Islet precursor cell (in vitro differentiated cells): Measurements from ENCODE around the gene ROR1.

ENCODE experiments used
- DNase-seq: peaks from one replicate; pipeline ENCODE4 v3.0.0-alpha.2; 2018

The ROR1 gene

GRCh38 chr1:64117492-64117891 is 343.7 kb downstream of the ROR1 start:
- no peak for DNase-seq

- no peak for DNase-seq
These were observed 348.1 kb downstream of the ROR1 start for GRCh38 chr1:64121766-64122385.

- DNase-seq, result no peak
These were observed 348.8 kb downstream of the ROR1 start for GRCh38 chr1:64122588-64122987.

GRCh38 chr1:64124704-64125440 is 351.1 kb downstream of the ROR1 start:
- no peak for DNase-seq

GRCh38 chr1:64126581-64126980 is 352.8 kb downstream of the ROR1 start:
- DNase-seq, result peak; percentile 11

- DNase-seq, result no peak
These were observed 353.5 kb downstream of the ROR1 start for GRCh38 chr1:64127297-64127696.

- no peak for DNase-seq
These were observed 355.9 kb downstream of the ROR1 start for GRCh38 chr1:64129701-64130100.

GRCh38 chr1:64131155-64131554 is 357.3 kb downstream of the ROR1 start:
- no peak for DNase-seq

GRCh38 chr1:64133036-64133435 is 359.2 kb downstream of the ROR1 start:
- DNase-seq, result peak; percentile 93

GRCh38 chr1:64135462-64136223 is 361.8 kb downstream of the ROR1 start:
- no peak for DNase-seq

- no peak for DNase-seq
These were observed 362.5 kb downstream of the ROR1 start for GRCh38 chr1:64136296-64136695.

GRCh38 chr1:64136752-64137411 is 363.1 kb downstream of the ROR1 start:
- DNase-seq, result peak; percentile 87

GRCh38 chr1:64137412-64137803 is 363.6 kb downstream of the ROR1 start:
- DNase-seq, result no peak

GRCh38 chr1:64139877-64140276 is 366.1 kb downstream of the ROR1 start:
- no peak for DNase-seq

- DNase-seq, result no peak
These were observed 366.8 kb downstream of the ROR1 start for GRCh38 chr1:64140596-64140995.

GRCh38 chr1:64147045-64147724 is 373.4 kb downstream of the ROR1 start:
- DNase-seq, result no peak

GRCh38 chr1:64147759-64148158 is 373.9 kb downstream of the ROR1 start:
- no peak for DNase-seq

GRCh38 chr1:64150266-64150665 is 376.4 kb downstream of the ROR1 start:
- no peak for DNase-seq

- no peak for DNase-seq
These were observed 377.0 kb downstream of the ROR1 start for GRCh38 chr1:64150729-64151230.

- no peak for DNase-seq
These were observed 381.5 kb downstream of the ROR1 start for GRCh38 chr1:64155278-64155677.

GRCh38 chr1:64161357-64161941 is 387.6 kb downstream of the ROR1 start:
- no peak for DNase-seq

- no peak for DNase-seq
These were observed 388.3 kb downstream of the ROR1 start for GRCh38 chr1:64162151-64162550.
